Gastrocnemius medialis (tissue), 4 donors: ENCODE results near the gene SPON2. TPM values are rescaled to one million over a fixed set of nuclear protein-coding genes. Genes with fewer than 3 reads are reported as not detected.
A peak's percentile ranks its signal among the peaks of the same experiment; 100 is the strongest.

ENCODE experiments used
- ATAC-seq, 2 donors: fragments of 150-250 bp; one replicate each; pipeline ENCODE4 v1.9.1; 2016
- DNase-seq, 2 donors: peaks; one replicate each; pipeline ENCODE4 v3.0.0-alpha.2; 2019
- H3K27ac ChIP-seq, 4 donors: fragments of 200-600 bp; sonication (generic); 1 replicate in 1 of 4; 2 replicates in 3 of 4; pipeline ENCODE4 v1.5.1; 2016 to 2018; ENCODE audit warnings: mild to moderate bottlenecking in 2 of 4, moderate library complexity in 1 of 4
- H3K27me3 ChIP-seq, 3 donors: fragments of 200-600 bp; sonication (generic) in 2 of 3; 1 replicate in 1 of 3; 2 replicates in 2 of 3; pipeline versions ENCODE4 v1.5.1 to v1.6.0; 2016 to 2019; ENCODE audit warnings: mild to moderate bottlenecking in 1 of 3, moderate library complexity in 1 of 3
- H3K36me3 ChIP-seq, 2 donors: fragments of 200-600 bp; sonication (generic) in 1 of 2; one replicate each; pipeline ENCODE4 v1.5.1; 2017 to 2018
- H3K4me1 ChIP-seq, 2 donors: fragments of 200-600 bp; sonication (generic) in 1 of 2; one replicate each; pipeline ENCODE4 v1.5.1; 2016 to 2017; ENCODE audit warnings: mild to moderate bottlenecking in 2 of 2
- H3K4me3 ChIP-seq, 4 donors: fragments of 200-600 bp; sonication (generic) in 3 of 4; 1 replicate in 1 of 4; 2 replicates in 3 of 4; pipeline ENCODE4 v1.5.1; 2016 to 2019; ENCODE audit warnings: mild to moderate bottlenecking in 2 of 4
- H3K9me3 ChIP-seq, 3 donors: fragments of 200-600 bp; sonication (generic) in 2 of 3; 1 replicate in 1 of 3; 2 replicates in 2 of 3; pipeline ENCODE4 v1.5.1; 2016 to 2019
- POLR2A ChIP-seq, 2 donors: fragments of 450-650 bp; IDR thresholded peaks; one replicate each; pipeline ENCODE4 v1.6.1; 2017; ENCODE audit warnings: antibody characterized with exemption in 2 of 2, mild to moderate bottlenecking in 2 of 2, moderate library complexity in 2 of 2
- in situ Hi-C, 4 donors: fragments of 200-750 bp; cut with MboI; loops; one replicate each; pipeline versions ENCODE4 v1.15.0 to v1.8.0; 2017; ENCODE audit warnings: low sequenced_read_pairs in 4 of 4
- intact Hi-C: fragments of 100-400 bp; cut with DNase I; formaldehyde crosslinking; loops from one replicate; pipeline ENCODE4 v1.15.1; 2023; ENCODE audit warnings: low total_unique reads
- total RNA-seq, 4 donors: library from RNA; depleted of rRNA; stranded (reverse); fragments of >200 nt; gene quantifications; one replicate each; pipeline versions ENCODE4 v1.1.0 to v1.2.3, GENCODE V29; 2016
- TF ChIP-seq, protein P1 (sequence below), 5 experiments: fragments of 450-650 bp in 3 of 5; fragments of 200-600 bp in 2 of 5; sonication (generic) in 2 of 5; IDR thresholded peaks in 4 of 5; conservative IDR thresholded peaks in 1 of 5; 1 replicate in 4 of 5; 2 replicates in 1 of 5; pipeline ENCODE4 v1.5.1; 2016 to 2019; ENCODE audit warnings: antibody characterized with exemption in 5 of 5, mild to moderate bottlenecking in 3 of 5, moderate library complexity in 3 of 5

Gene SPON2
- total RNA-seq, 4 donors from 2014 or later, result 5.0 to 8.9 (median 5.2) TPM

GRCh38 chr4:1155314-1155713 is 17.1 kb downstream of the SPON2 start:
- H3K27me3 ChIP-seq, result peaks cover 0 to 3% (median 0%) of the 10 kb centered on the region in 3 donors
- H3K36me3 ChIP-seq, result no peaks in the 10 kb centered on the region
- no peaks in the 10 kb centered on the region for H3K9me3 ChIP-seq
- in situ Hi-C loops (loop anchor here in 1 of 4 donors (10.0 kb wide), 1 partner anchor 109 kb away; no protein-coding TSS in a partner anchor), intact Hi-C loops (no loop called here)
- H3K4me3 ChIP-seq, result no peak overlapping the region
- DNase-seq (no peak), ATAC-seq (peak; percentile 39 to 49)
- peaks cover 6 to 9% of the 10 kb centered on the region in 2 donors for H3K4me1 ChIP-seq
- no peak for TF ChIP-seq POLR2A (IDR thresholded peaks at IDR 0.05)
- H3K27ac ChIP-seq, result no peak overlapping the region

DNA sequence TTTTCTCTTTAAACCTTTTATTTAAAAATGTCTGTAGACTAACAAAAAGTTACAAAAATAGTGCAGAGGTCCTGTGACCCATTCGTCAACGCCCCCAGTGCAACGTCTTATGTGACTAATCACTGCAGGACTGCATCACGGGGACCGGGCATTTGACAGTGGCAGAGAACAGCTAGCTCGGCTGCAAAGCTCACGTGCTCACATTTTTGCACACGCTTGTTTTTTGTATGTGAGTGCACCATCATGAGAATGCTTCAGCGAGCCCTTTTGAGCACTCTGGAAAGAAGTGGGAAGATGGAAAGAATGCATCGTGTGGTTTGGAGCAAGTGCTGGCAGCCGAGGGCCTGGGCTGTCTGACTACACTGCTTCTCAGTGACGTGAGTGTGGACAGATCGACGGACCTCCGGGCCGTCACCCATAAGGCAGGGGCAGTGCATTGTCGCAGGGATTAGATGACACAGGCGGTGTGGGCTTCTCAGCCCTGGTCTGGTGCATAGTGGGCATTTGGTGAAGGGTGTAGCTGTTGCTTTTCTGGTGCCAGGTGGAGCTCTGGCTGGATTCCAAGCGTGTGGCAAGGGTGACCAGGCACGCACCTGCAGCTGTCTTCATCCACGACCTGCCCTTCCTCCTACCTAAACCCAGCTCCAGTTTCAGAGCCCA is 17.7 kb downstream of the SPON2 start:
- peaks cover 6 to 9% of the 10 kb centered on the region in 2 donors for H3K4me1 ChIP-seq
- H3K27me3 ChIP-seq, result peaks cover 0 to 3% (median 0%) of the 10 kb centered on the region in 3 donors
- ATAC-seq, result peak; percentile 26 to 65
- TF ChIP-seq, protein P1, sequence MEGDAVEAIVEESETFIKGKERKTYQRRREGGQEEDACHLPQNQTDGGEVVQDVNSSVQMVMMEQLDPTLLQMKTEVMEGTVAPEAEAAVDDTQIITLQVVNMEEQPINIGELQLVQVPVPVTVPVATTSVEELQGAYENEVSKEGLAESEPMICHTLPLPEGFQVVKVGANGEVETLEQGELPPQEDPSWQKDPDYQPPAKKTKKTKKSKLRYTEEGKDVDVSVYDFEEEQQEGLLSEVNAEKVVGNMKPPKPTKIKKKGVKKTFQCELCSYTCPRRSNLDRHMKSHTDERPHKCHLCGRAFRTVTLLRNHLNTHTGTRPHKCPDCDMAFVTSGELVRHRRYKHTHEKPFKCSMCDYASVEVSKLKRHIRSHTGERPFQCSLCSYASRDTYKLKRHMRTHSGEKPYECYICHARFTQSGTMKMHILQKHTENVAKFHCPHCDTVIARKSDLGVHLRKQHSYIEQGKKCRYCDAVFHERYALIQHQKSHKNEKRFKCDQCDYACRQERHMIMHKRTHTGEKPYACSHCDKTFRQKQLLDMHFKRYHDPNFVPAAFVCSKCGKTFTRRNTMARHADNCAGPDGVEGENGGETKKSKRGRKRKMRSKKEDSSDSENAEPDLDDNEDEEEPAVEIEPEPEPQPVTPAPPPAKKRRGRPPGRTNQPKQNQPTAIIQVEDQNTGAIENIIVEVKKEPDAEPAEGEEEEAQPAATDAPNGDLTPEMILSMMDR (IDR thresholded peaks at IDR 0.05 in 4 of 5, conservative IDR thresholded peaks at IDR 0.05 in 1 of 5), result no peak
- TF ChIP-seq POLR2A (IDR thresholded peaks at IDR 0.05), result no peak
- in situ Hi-C loops, result loop anchor here in 1 of 4 donors (10.0 kb wide), 1 partner anchor 110 kb away; no protein-coding TSS in a partner anchor
- no peak overlapping the region for H3K4me3 ChIP-seq
- H3K9me3 ChIP-seq, result no peaks in the 10 kb centered on the region
- H3K36me3 ChIP-seq, result no peaks in the 10 kb centered on the region
- intact Hi-C loops, result no loop called here
- no peak for DNase-seq
- no peak overlapping the region for H3K27ac ChIP-seq

DNA sequence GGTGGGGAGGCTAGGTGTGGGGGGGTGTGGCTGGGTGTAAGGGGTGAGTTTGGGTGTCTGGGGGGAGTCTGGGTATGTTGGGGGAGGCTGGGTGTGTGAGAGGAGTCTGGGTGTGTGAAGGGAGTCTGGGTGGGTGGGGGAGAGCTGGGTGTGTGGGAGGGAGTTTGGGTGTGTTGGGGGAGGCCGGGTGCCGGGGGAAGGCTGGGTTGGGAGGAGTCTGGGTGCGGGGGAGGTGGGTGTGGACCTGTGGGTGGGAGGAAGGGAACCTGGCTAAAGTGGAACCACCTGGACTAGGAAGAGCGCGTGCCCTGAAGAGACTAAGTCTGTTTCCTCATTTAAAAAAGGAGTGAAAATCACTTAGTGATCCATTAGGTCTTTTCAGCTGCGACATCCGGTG is 18.3 kb downstream of the SPON2 start:
- intact Hi-C loops (no loop called here), in situ Hi-C loops (loop anchor here in 1 of 4 donors (10.0 kb wide), 1 partner anchor 111 kb away; no protein-coding TSS in a partner anchor)
- no peak for ATAC-seq
- Histone ChIP-seq H3K9me3 (no peaks in the 10 kb centered on the region), H3K36me3 (no peaks in the 10 kb centered on the region), H3K4me1 (peaks cover 6 to 9% of the 10 kb centered on the region in 2 donors), H3K27ac (no peak overlapping the region), H3K4me3 (no peak overlapping the region), H3K27me3 (peaks cover 0 to 3% (median 0%) of the 10 kb centered on the region in 3 donors)
- no peak for DNase-seq
- TF ChIP-seq POLR2A (IDR thresholded peaks at IDR 0.05), result no peak
- TF ChIP-seq, protein P1 (IDR thresholded peaks at IDR 0.05 in 4 of 5, conservative IDR thresholded peaks at IDR 0.05 in 1 of 5), result no peak

DNA sequence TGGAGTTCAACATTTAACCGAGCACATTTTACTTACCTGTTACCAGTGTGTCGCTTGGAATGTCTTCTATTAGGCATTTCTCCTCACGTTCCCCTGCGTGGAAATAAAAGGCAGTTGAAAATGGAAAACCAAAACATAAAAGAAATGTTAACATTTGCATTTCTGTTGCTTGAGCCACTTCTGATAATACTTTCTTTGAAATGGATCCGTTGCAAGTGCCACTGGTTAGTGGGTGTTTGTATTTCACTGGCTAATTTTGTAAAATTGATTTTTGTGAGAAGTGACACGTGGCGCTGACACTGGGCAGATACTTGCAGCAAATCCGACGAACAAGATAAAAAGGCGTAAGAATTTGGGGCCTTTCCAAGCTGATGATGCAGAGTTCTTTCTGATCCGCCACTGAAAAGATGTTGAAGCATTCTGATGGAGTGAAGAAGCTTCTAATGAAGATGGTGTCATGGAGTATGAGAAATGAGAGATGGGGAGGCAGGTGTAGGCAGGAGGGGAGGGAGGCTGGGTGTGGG is 18.8 kb downstream of the SPON2 start:
- Histone ChIP-seq H3K27ac (no peak overlapping the region), H3K27me3 (peaks cover 0 to 3% (median 0%) of the 10 kb centered on the region in 3 donors), H3K4me3 (no peak overlapping the region), H3K4me1 (peaks cover 6 to 9% of the 10 kb centered on the region in 2 donors), H3K36me3 (no peaks in the 10 kb centered on the region), H3K9me3 (no peaks in the 10 kb centered on the region)
- intact Hi-C loops (no loop called here), in situ Hi-C loops (loop anchor here in 1 of 4 donors (10.0 kb wide), 1 partner anchor 111 kb away; no protein-coding TSS in a partner anchor)
- no peak for TF ChIP-seq POLR2A (IDR thresholded peaks at IDR 0.05)
- TF ChIP-seq, protein P1 (IDR thresholded peaks at IDR 0.05 in 4 of 5, conservative IDR thresholded peaks at IDR 0.05 in 1 of 5), result no peak
- no peak for DNase-seq
- ATAC-seq, result no peak

GRCh38 chr4:1152290-1152689 is 20.1 kb downstream of the SPON2 start:
- Histone ChIP-seq H3K36me3 (no peaks in the 10 kb centered on the region), H3K27me3 (peaks cover 0 to 3% (median 0%) of the 10 kb centered on the region in 3 donors), H3K9me3 (no peaks in the 10 kb centered on the region), H3K4me3 (no peak overlapping the region), H3K4me1 (peaks cover 6 to 9% of the 10 kb centered on the region in 2 donors), H3K27ac (no peak overlapping the region)
- intact Hi-C loops, result no loop called here
- in situ Hi-C loops, result loop anchor here in 1 of 4 donors (10.0 kb wide), 1 partner anchor 113 kb away; no protein-coding TSS in a partner anchor
- ATAC-seq (no peak), DNase-seq (no peak)
- TF ChIP-seq, protein P1 (IDR thresholded peaks at IDR 0.05 in 4 of 5, conservative IDR thresholded peaks at IDR 0.05 in 1 of 5), result no peak
- TF ChIP-seq POLR2A (IDR thresholded peaks at IDR 0.05), result no peak
